Cardiac ventricle fibroblast (primary cell): Measurements from ENCODE around the gene RARS2. TPM values are rescaled to one million over a fixed set of nuclear protein-coding genes. Genes with fewer than 3 reads are reported as not detected.

Experiments used
- total RNA-seq: library from RNA; depleted of rRNA; stranded (reverse); fragments of >200 nt; gene quantifications from 2 replicates; pipeline ENCODE4 v1.2.3, GENCODE V29; 2015

RARS2 gene, protein sequence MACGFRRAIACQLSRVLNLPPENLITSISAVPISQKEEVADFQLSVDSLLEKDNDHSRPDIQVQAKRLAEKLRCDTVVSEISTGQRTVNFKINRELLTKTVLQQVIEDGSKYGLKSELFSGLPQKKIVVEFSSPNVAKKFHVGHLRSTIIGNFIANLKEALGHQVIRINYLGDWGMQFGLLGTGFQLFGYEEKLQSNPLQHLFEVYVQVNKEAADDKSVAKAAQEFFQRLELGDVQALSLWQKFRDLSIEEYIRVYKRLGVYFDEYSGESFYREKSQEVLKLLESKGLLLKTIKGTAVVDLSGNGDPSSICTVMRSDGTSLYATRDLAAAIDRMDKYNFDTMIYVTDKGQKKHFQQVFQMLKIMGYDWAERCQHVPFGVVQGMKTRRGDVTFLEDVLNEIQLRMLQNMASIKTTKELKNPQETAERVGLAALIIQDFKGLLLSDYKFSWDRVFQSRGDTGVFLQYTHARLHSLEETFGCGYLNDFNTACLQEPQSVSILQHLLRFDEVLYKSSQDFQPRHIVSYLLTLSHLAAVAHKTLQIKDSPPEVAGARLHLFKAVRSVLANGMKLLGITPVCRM
- total RNA-seq, result 27.3 TPM in 2 replicates

DNA sequence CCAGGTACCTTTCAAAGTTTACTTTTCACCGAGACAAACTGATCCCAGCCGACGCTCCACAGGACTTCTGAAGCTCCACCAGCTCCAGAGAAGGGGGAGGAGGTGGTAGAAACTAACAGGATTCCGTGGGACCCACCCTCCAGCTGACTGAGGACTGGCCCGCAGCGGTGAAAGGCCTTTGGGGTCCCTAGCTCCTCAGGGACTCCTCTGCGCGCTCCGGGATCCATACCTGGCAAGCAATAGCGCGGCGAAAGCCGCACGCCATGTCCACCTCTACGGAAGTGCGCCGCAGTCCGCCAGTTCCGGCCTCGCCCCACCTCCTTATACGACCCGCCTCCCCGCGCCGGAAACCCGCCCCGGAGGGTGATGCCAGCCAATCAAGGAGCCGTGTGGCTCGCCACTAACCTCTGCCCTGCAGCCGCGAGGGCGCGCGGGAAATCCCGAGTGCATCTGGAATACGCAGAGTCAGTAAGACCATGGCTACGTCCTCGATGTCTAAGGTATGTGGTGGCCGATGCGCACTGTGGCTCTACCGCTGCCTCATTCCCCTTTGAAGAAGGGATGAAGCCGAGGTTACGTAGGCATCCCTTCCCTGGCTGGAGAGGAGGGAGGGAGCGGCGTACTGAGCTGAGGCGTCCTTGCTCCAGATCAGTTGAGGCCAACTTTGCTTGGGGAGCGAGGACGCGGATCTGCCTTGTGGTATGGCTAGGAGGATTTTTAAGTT lies at the start of gene RARS2, which contains the start of gene ORC3:
Gene RARS2, minus strand, starts transcription at position 295 of the 724 bp plus-strand sequence. Its CDS starts 30 bp downstream, at position 265.
Gene ORC3, plus strand, starts transcription at position 443 of the 724 bp plus-strand sequence. Its CDS starts 34 bp downstream, at position 477.

DNA sequence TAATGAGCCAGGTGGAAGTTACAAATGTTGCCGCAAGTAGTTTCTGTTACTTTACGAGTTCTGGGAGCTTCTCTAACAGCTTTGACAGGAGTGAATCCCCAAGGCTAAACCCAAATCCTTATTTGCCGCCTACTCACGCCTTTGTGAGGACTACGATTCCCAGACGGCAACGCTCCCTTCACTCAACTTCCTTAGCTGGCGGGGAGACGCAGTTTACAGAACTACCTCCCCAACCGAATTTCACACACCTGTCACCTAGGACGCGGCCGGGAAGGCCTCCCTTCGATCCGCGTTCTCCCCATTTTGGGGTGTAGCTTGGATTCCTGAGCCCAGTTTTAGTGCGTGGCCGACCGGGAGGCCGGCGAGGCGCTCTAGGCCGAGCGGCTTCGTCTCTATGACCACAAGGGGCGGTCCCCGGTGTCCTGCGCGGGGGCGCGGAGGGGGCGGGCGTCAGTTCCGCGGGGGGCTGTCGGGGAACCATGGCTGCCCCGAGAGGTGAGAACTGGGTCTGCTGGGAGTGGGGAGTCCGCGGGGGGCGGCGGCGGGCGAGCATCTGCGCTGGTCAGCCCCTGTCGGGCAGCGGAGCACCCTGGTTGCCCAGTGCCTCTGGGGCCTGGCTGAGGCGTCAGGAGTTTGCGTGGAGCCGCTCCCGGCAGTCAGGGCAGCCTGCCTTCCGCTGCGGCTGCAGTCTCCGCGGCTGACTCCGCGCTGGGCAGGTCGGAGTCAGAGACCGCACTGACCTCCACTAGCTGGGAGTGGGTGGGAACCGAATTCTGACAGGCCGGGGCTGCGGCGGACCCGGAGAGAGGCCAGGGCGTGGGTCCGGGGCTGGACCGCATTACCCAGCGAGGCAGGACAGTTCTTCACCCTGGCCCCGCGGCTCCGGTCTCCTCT lies 117.0 kb downstream of the RARS2 start, which contains the start of gene SLC35A1:
Gene SLC35A1, plus strand, starts transcription at position 450 of the 894 bp plus-strand sequence. Its CDS starts 30 bp downstream, at position 480.

Other genes starting within 250 kb of the RARS2 start
- 0.44 and 0.68 TPM in 2 replicates for gene C6orf163, start 245.2 kb downstream of the RARS2 start, total RNA-seq
- 0.37 and 1.2 TPM in 2 replicates for gene CFAP206, start 182.0 kb downstream of the RARS2 start, total RNA-seq
- gene SLC35A1, start 117.0 kb downstream of the RARS2 start, total RNA-seq, result 15.4 and 16.5 TPM in 2 replicates
- gene ORC3, start 148 bp upstream of the RARS2 start, total RNA-seq, result 16.2 and 22.9 TPM in 2 replicates
- 23.1 and 23.8 TPM in 2 replicates for gene AKIRIN2, start 112.2 kb upstream of the RARS2 start, total RNA-seq